Activated B cell treated with CpG ODN at 0.5 μM for 24 hours (primary cell): ENCODE measurements around the gene CPNE4. TPM values are rescaled to one million over a fixed set of nuclear protein-coding genes. Genes with fewer than 3 reads are reported as not detected.

Experiments
- ATAC-seq: fragments of 200-7000 bp; cut with Tn5 transposase; one replicate; pipeline ENCODE4 v1.10.0; 2021; ENCODE audit warnings: low read depth, mild to moderate bottlenecking, moderate library complexity
- CTCF ChIA-PET: fragments of 350-600 bp; sonication (Branson Sonifier 250); formaldehyde crosslinking; loops from one replicate; lab custom pipeline; 2021; ENCODE audit warnings: antibody characterized with exemption; lab: Charles Lee
- POLR2A ChIA-PET: fragments of 350-600 bp; sonication (Branson Sonifier 250); formaldehyde crosslinking; loops from one replicate; lab custom pipeline; 2021; ENCODE audit warnings: antibody characterized with exemption; lab: Charles Lee
- DNase-seq: peaks from one replicate; pipeline ENCODE4 v3.0.0; 2022
- H3K27ac Mint-ChIP-seq: one replicate; pipeline ENCODE4 v1.8.0; 2020; ENCODE audit warnings: mixed read lengths
- H3K27me3 Mint-ChIP-seq: one replicate; pipeline ENCODE4 v1.8.0; 2021; ENCODE audit warnings: mixed read lengths
- H3K36me3 Mint-ChIP-seq: one replicate; pipeline ENCODE4 v1.8.0; 2021; ENCODE audit warnings: low read depth, mixed read lengths
- H3K4me1 Mint-ChIP-seq: one replicate; pipeline ENCODE4 v1.8.0; 2021; ENCODE audit warnings: mixed read lengths
- H3K4me3 Mint-ChIP-seq: one replicate; pipeline ENCODE4 v1.8.0; 2020; ENCODE audit warnings: mild to moderate bottlenecking, mixed read lengths
- H3K9me3 Mint-ChIP-seq: one replicate; pipeline ENCODE4 v1.8.0; 2020; ENCODE audit warnings: mixed read lengths
- intact Hi-C: fragments of 100-400 bp; cut with micrococcal nuclease; formaldehyde crosslinking; loops from one replicate; pipeline ENCODE4 v1.15.1; 2024
- total RNA-seq: library from RNA; stranded (reverse); gene quantifications from 2 replicates; pipeline ENCODE4 v1.2.3, GENCODE V29; 2022
- TF ChIP-seq, protein P1 (sequence below): fragments of 200-600 bp; IDR thresholded peaks from one replicate; pipeline ENCODE4 v1.8.0; 2022; ENCODE audit warnings: antibody characterized with exemption, mild to moderate bottlenecking

The CPNE4 gene
- not detected in 2 replicates for total RNA-seq

DNA sequence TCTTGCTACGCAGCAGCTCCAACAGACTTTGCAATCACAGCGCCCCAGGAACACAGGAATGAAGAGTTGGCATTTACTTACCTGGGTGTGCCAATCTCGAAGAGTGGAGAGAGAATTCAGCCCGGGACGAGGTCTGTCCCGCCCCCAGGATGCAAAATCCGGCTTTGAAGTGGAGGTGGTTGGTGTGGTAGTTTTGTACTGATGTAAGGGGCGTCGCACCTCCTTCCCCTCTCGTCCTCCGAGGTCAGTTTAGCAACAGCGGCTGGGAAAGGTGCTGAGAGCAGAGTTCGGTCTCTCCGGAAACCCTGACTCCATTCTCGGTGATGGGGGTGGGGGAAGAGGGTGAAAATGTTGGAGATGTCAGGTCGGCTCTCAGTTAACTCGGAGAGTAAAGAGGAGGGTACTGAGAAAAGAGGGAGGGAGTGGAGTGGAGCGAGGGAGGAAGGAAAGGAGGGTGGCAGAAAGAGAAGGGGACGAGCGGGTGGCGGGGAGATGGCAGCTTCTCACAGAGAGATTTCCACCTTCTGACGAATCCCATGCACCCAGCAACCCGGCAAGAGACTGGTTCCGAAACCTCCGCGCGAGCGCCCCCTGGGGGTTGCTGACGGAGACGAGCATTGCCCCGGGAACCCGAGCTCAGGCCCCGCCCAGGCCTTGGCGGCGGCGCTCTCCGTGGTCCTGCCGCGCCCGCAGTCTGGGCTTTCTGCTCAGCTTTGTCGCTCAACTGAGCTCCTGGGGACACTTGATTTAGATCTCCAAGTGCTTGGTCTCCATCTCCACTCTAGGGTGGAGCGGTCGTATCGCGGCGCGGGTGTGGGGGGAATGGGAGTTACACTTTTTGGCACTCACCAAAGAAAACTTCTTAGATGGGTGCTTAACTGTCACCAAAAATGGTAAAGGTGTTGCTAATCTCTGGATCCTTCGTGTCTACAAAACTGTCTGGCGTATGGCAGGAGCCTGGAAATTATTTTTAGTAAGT lies at the start of gene CPNE4:
Gene CPNE4, minus strand, starts transcription at position 529 of the 979 bp plus-strand sequence.
- TF ChIP-seq, protein P1, sequence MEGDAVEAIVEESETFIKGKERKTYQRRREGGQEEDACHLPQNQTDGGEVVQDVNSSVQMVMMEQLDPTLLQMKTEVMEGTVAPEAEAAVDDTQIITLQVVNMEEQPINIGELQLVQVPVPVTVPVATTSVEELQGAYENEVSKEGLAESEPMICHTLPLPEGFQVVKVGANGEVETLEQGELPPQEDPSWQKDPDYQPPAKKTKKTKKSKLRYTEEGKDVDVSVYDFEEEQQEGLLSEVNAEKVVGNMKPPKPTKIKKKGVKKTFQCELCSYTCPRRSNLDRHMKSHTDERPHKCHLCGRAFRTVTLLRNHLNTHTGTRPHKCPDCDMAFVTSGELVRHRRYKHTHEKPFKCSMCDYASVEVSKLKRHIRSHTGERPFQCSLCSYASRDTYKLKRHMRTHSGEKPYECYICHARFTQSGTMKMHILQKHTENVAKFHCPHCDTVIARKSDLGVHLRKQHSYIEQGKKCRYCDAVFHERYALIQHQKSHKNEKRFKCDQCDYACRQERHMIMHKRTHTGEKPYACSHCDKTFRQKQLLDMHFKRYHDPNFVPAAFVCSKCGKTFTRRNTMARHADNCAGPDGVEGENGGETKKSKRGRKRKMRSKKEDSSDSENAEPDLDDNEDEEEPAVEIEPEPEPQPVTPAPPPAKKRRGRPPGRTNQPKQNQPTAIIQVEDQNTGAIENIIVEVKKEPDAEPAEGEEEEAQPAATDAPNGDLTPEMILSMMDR, result no peak
- Mint-ChIP-seq H3K27me3 (peaks cover 65% of the 10 kb centered on the region), H3K4me3 (no peak within 1 kb of the TSS), H3K4me1 (peaks cover 9% of the 10 kb centered on the region), H3K27ac (no peak within 1 kb of the TSS), H3K9me3 (no peaks in the 10 kb centered on the region), H3K36me3 (no peaks in the 10 kb centered on the region)
- DNase-seq (no peak), ATAC-seq (no peak)
- CTCF ChIA-PET, result interaction anchor here (0.9 kb wide), 1 partner anchor 308 kb away, joined by 3 read pairs; no protein-coding TSS in a partner anchor
- POLR2A ChIA-PET, result no interaction called here
- intact Hi-C loops, result loop anchor here (10.0 kb wide), 2 partner anchors 360 to 610 kb away; no protein-coding TSS in a partner anchor

DNA sequence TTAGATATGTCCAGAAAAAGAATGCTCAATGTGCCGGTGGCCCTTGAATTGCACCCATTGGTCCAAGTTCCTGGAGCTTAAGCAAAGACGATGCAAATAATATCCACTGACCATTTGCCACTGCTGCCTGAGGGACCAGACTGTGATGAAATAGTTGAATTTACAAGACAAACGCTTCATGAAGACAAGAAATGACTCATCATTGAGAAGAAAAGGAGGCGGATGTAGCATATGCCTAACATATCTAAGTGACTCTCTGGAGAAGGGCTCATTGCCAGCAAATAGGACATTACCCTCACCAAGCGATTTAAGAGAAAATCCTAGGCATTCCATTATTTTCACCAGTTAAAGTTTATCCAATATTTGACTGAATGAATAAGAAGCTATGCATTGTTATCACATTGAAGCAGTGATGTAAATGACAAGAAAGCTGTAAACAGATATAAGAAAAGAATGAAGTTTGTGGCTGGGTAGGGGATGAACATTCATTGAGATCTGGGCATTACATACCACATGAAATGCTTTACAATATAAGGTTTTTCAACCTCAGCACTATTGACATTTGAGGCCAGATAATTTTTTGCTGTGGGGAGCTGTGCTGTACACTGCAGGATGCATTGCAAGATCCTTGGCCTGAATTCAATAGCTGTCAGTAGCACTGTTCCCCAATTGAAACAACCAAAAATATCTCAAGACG lies 48.9 kb upstream of the CPNE4 start:
- Mint-ChIP-seq H3K9me3 (no peaks in the 10 kb centered on the region), H3K27ac (no peak overlapping the region), H3K36me3 (no peaks in the 10 kb centered on the region), H3K27me3 (no peaks in the 10 kb centered on the region), H3K4me1 (no peaks in the 10 kb centered on the region), H3K4me3 (no peak overlapping the region)
- POLR2A ChIA-PET, result no interaction called here
- intact Hi-C loops, result no loop called here
- ATAC-seq (no peak), DNase-seq (no peak)
- CTCF ChIA-PET, result no interaction called here
- TF ChIP-seq, protein P1, result no peak

DNA sequence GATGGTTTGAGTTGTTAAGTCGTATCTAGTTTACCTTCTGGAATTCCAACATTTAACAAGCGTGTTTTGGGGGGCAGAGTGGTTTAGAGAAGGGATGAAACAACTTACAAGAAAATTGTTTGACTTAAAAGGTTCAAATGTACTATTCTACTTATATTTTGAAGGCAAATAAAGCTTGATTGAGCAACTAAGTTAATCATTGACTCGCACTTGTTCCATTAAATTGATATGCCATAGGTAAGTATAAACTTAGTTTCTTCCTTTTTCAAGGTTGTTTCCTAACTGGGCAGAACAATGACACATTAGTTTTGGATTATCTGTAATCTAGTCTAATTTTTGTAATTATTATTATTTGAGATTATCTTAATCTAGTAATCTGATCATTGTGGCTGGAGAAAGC lies 48.3 kb upstream of the CPNE4 start:
- intact Hi-C loops, result no loop called here
- no peak for ATAC-seq
- Mint-ChIP-seq H3K9me3 (no peaks in the 10 kb centered on the region), H3K27ac (no peak overlapping the region), H3K36me3 (no peaks in the 10 kb centered on the region), H3K27me3 (no peaks in the 10 kb centered on the region), H3K4me3 (no peak overlapping the region), H3K4me1 (no peaks in the 10 kb centered on the region)
- DNase-seq, result no peak
- TF ChIP-seq, protein P1, result no peak
- ChIA-PET POLR2A (no interaction called here), CTCF (no interaction called here)

DNA sequence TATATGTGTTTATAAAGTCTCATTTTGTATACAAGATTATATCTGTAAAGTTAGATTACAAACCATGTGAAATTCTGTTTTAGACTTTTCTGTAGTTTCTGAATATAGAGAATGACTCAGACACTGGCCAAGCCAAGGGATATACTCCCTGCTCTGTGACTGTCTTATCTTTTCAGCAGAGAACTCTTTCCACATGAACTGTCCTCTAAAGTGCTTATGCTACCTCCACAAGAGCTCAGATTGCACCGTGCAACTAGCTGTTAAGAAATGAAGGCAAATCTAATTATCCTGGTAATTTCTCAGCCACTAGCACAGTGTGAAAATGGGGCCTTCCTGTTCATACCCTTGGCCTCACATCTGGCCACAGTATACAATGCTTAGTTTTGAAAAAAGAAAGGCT lies 44.3 kb upstream of the CPNE4 start:
- no peak for DNase-seq
- intact Hi-C loops, result no loop called here
- no peaks in the 10 kb centered on the region for H3K27me3 Mint-ChIP-seq
- ChIA-PET CTCF (no interaction called here), POLR2A (no interaction called here)
- no peaks in the 10 kb centered on the region for H3K4me1 Mint-ChIP-seq
- TF ChIP-seq, protein P1, result no peak
- H3K36me3 Mint-ChIP-seq, result no peaks in the 10 kb centered on the region
- no peak overlapping the region for H3K27ac Mint-ChIP-seq
- no peaks in the 10 kb centered on the region for H3K9me3 Mint-ChIP-seq
- no peak overlapping the region for H3K4me3 Mint-ChIP-seq
- ATAC-seq, result no peak

DNA sequence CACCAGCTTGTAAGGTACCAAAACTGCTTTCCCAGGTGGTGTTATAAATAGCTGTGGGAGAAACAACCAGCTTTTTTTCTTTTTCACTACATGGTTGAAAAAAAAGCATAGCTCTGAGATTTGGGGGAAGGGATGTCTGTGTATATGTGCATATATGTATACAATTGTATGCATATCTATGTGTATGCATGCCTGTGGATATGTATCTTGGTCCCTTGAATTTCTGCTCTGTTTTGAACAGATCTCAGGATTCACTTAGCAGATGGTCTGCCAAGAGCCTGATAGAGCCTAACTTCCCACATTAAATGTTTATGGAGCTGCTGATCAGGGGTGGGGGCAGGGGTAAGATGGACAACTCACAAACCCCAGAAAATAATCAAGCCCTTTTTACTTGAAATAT lies 39.0 kb upstream of the CPNE4 start:
- TF ChIP-seq, protein P1, result no peak
- Mint-ChIP-seq H3K27me3 (peaks cover 2% of the 10 kb centered on the region), H3K9me3 (peaks cover 2% of the 10 kb centered on the region), H3K36me3 (no peaks in the 10 kb centered on the region), H3K27ac (no peak overlapping the region), H3K4me3 (no peak overlapping the region), H3K4me1 (no peaks in the 10 kb centered on the region)
- ChIA-PET POLR2A (no interaction called here), CTCF (no interaction called here)
- ATAC-seq (no peak), DNase-seq (no peak)
- intact Hi-C loops, result no loop called here
